Measurements from ENCODE around the gene TMPRSS4.

The TMPRSS4 gene

DNA sequence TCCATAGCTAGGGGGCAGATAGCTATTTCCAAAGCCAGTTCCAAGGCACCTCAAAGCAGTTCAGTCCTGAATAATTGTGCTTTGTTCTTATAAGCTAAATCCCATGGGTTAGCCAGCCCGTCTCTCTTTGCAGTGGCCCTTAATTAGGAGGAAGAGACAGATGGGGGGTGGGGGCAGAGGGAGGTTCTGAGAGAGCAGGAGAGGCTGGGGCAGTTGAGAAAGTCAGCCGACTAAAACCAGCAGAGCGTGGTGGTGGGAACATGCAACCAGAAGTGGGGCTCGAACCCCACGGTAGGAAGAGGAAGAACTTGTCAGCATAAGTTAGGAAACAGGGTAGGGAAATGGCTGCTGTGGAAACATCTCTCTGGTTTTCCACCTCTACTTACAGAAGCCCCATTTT lies 86.6 kb downstream of the TMPRSS4 start:
- H3K79me1 ChIP-seq (ENCODE audit: low read depth, low read length): no peaks in the 10 kb centered on the region
- no peak for DNase-seq (ENCODE audit: low spot score)
- no peak overlapping the region for H4K8ac ChIP-seq (ENCODE audit: low read depth, low read length)
- no peak overlapping the region for H2BK120ac ChIP-seq (ENCODE audit: low read depth, low read length)
- no peaks in the 10 kb centered on the region for H3K4me1 ChIP-seq (ENCODE audit: control insufficient read depth in 2 of 2, insufficient read depth in 1 of 2, low read depth in 1 of 2, low read length in 2 of 2)
- no peak overlapping the region for H3K18ac ChIP-seq (ENCODE audit: low read length)
- H3K9ac ChIP-seq (ENCODE audit: low read depth, low read length, poor library complexity): no peak overlapping the region
- H3K27ac ChIP-seq (replicated peaks; ENCODE audit: low read length): no peak overlapping the region
- no peak overlapping the region for H3K4ac ChIP-seq (ENCODE audit: low read length)
- H3K27me3 ChIP-seq (ENCODE audit: control insufficient read depth in 3 of 3, insufficient read depth in 3 of 3, low read depth in 1 of 3, low read length in 3 of 3): peaks cover 0 to 89% (median 4%) of the 10 kb centered on the region in 3 experiments
- H3K36me3 ChIP-seq (replicated peaks in 1 of 2; ENCODE audit: control insufficient read depth in 2 of 2, insufficient read depth in 2 of 2, low read length in 2 of 2): no peaks in the 10 kb centered on the region
- no peaks in the 10 kb centered on the region for H3K9me3 ChIP-seq (replicated peaks in 1 of 2; ENCODE audit: control insufficient read depth in 2 of 2, insufficient read depth in 1 of 2, low read depth in 1 of 2, low read length in 2 of 2)
- H2AFZ ChIP-seq (ENCODE audit: low read length): no peak overlapping the region
- no peak overlapping the region for H2BK12ac ChIP-seq (ENCODE audit: low read length)
- no peak overlapping the region for H2BK5ac ChIP-seq (ENCODE audit: low read length)
- no peak overlapping the region for H2BK15ac ChIP-seq (ENCODE audit: low read length)
- H2AK5ac ChIP-seq (ENCODE audit: low read depth, low read length): no peak overlapping the region
- H3K23ac ChIP-seq (ENCODE audit: low read depth, low read length, poor library complexity): no peak overlapping the region
- no peak overlapping the region for H4K91ac ChIP-seq (ENCODE audit: low read depth, low read length, poor library complexity)
- H3K14ac ChIP-seq (ENCODE audit: low read length): no peak overlapping the region
- H3K4me3 ChIP-seq (ENCODE audit: low read length in 2 of 2): no peak overlapping the region
- H3K4me2 ChIP-seq (ENCODE audit: insufficient read depth, low read length, poor library complexity, severe bottlenecking): no peak overlapping the region
- WGBS, 2 donors (ENCODE audit: extremely low coverage in 2 of 2, insufficient read length in 2 of 2, insufficient replicate concordance in 1 of 2): no CpG with 5 or more reads among the region's 5 CpGs

DNA sequence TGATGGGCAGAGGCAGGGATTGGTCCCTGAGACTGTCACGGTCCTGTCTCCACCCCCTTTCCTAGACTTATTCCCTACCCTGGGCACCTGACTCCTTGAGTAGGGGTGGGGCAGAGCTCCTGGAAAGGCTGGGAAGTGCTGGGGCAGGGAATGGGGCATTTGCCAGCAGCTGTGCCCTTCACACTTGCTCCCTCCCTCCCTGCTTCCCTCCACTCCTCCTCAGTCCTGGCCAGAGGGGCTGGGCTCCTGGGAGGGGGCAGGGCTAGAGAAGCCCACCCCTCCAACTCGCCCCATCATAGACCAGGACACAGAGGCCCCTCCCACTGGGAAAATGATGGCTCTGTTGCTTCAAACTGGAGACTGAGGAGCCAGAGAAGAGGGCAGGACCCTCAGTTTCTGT lies 88.0 kb downstream of the TMPRSS4 start:
- Histone ChIP-seq H2AFZ (ENCODE audit: low read length) (no peak overlapping the region), H3K79me1 (ENCODE audit: low read depth, low read length) (no peaks in the 10 kb centered on the region), H3K23ac (ENCODE audit: low read depth, low read length, poor library complexity) (no peak overlapping the region), H3K4me3 (ENCODE audit: low read length in 2 of 2) (peak overlapping the region in 1 of 2 donors; percentile 10), H3K14ac (ENCODE audit: low read length) (no peak overlapping the region), H3K4me1 (ENCODE audit: control insufficient read depth in 2 of 2, insufficient read depth in 1 of 2, low read depth in 1 of 2, low read length in 2 of 2) (no peaks in the 10 kb centered on the region), H3K27ac (replicated peaks; ENCODE audit: low read length) (no peak overlapping the region), H2BK15ac (ENCODE audit: low read length) (no peak overlapping the region), H3K36me3 (replicated peaks in 1 of 2; ENCODE audit: control insufficient read depth in 2 of 2, insufficient read depth in 2 of 2, low read length in 2 of 2) (no peaks in the 10 kb centered on the region), H3K4me2 (ENCODE audit: insufficient read depth, low read length, poor library complexity, severe bottlenecking) (no peak overlapping the region), H3K18ac (ENCODE audit: low read length) (no peak overlapping the region), H3K9me3 (replicated peaks in 1 of 2; ENCODE audit: control insufficient read depth in 2 of 2, insufficient read depth in 1 of 2, low read depth in 1 of 2, low read length in 2 of 2) (no peaks in the 10 kb centered on the region), H2BK120ac (ENCODE audit: low read depth, low read length) (no peak overlapping the region), H2BK12ac (ENCODE audit: low read length) (no peak overlapping the region), H2BK5ac (ENCODE audit: low read length) (no peak overlapping the region), H2AK5ac (ENCODE audit: low read depth, low read length) (peak overlapping the region; percentile 93), H3K9ac (ENCODE audit: low read depth, low read length, poor library complexity) (no peak overlapping the region), H3K4ac (ENCODE audit: low read length) (no peak overlapping the region), H3K27me3 (ENCODE audit: control insufficient read depth in 3 of 3, insufficient read depth in 3 of 3, low read depth in 1 of 3, low read length in 3 of 3) (peaks cover 0 to 89% (median 8%) of the 10 kb centered on the region in 3 experiments), H4K91ac (ENCODE audit: low read depth, low read length, poor library complexity) (no peak overlapping the region), H4K8ac (ENCODE audit: low read depth, low read length) (no peak overlapping the region)
- no CpG with 5 or more reads among the region's 2 CpGs for WGBS, 2 donors (ENCODE audit: extremely low coverage in 2 of 2, insufficient read length in 2 of 2, insufficient replicate concordance in 1 of 2)
- no peak for DNase-seq (ENCODE audit: low spot score)

DNA sequence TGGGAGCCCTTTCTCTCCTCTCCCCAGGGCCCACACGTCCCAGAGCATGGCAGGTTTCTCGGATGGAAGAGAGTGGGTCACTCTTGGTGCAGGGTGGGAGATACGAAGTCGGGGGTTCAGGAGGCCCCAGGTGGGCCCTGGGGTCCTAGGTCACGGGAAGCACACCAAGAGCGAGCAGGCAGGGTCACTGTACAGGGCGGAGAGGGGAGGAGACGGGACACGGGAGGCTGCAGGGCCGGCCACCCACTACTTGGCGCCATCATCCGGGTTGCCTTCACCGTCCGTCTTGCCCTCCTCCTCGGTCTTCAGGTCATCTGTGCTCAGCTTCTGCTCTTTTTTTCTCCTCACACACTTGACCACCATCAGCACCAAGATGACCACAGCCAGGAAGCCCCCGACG lies 89.8 kb downstream of the TMPRSS4 start:
- Histone ChIP-seq H4K8ac (ENCODE audit: low read depth, low read length) (no peak overlapping the region), H3K9me3 (replicated peaks in 1 of 2; ENCODE audit: control insufficient read depth in 2 of 2, insufficient read depth in 1 of 2, low read depth in 1 of 2, low read length in 2 of 2) (no peaks in the 10 kb centered on the region), H3K18ac (ENCODE audit: low read length) (peak overlapping the region; percentile 33), H3K4me1 (ENCODE audit: control insufficient read depth in 2 of 2, insufficient read depth in 1 of 2, low read depth in 1 of 2, low read length in 2 of 2) (peaks cover 0 to 3% of the 10 kb centered on the region in 2 donors), H2AFZ (ENCODE audit: low read length) (no peak overlapping the region), H2AK5ac (ENCODE audit: low read depth, low read length) (peak overlapping the region; percentile 94), H3K9ac (ENCODE audit: low read depth, low read length, poor library complexity) (no peak overlapping the region), H2BK120ac (ENCODE audit: low read depth, low read length) (no peak overlapping the region), H3K14ac (ENCODE audit: low read length) (peak overlapping the region; percentile 41), H3K4me3 (ENCODE audit: low read length in 2 of 2) (no peak overlapping the region), H3K36me3 (replicated peaks in 1 of 2; ENCODE audit: control insufficient read depth in 2 of 2, insufficient read depth in 2 of 2, low read length in 2 of 2) (no peaks in the 10 kb centered on the region), H4K91ac (ENCODE audit: low read depth, low read length, poor library complexity) (no peak overlapping the region), H3K27me3 (ENCODE audit: control insufficient read depth in 3 of 3, insufficient read depth in 3 of 3, low read depth in 1 of 3, low read length in 3 of 3) (peaks cover 0 to 90% (median 25%) of the 10 kb centered on the region in 3 experiments), H3K23ac (ENCODE audit: low read depth, low read length, poor library complexity) (no peak overlapping the region), H3K4ac (ENCODE audit: low read length) (no peak overlapping the region), H2BK15ac (ENCODE audit: low read length) (peak overlapping the region; percentile 86), H3K27ac (replicated peaks; ENCODE audit: low read length) (no peak overlapping the region), H2BK12ac (ENCODE audit: low read length) (no peak overlapping the region), H2BK5ac (ENCODE audit: low read length) (peak overlapping the region; percentile 41), H3K79me1 (ENCODE audit: low read depth, low read length) (no peaks in the 10 kb centered on the region), H3K4me2 (ENCODE audit: insufficient read depth, low read length, poor library complexity, severe bottlenecking) (no peak overlapping the region)
- no peak for DNase-seq (ENCODE audit: low spot score)
- WGBS, 2 donors (ENCODE audit: extremely low coverage in 2 of 2, insufficient read length in 2 of 2, insufficient replicate concordance in 1 of 2): no CpG with 5 or more reads among the region's 17 CpGs

DNA sequence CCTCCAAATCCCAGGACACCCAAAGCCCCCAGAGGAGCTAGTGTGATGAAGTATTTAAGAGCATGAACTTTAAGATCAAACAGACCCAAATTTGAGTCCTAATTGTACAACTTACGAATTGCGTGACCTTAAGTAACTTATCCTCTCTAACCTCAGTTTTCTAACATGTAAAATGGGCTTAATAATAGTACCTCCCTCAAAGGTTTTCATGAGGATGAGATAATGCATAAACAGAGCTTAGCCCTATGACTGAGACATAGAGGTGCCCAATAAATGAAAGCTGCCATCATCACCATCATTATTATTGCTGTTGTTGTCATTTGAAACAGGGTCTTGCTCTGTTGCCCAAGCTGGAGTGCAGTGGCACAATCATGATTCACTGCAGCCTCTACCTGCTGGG lies 90.4 kb downstream of the TMPRSS4 start:
- H2AFZ ChIP-seq (ENCODE audit: low read length): no peak overlapping the region
- no CpG with 5 or more reads among the region's 2 CpGs for WGBS, 2 donors (ENCODE audit: extremely low coverage in 2 of 2, insufficient read length in 2 of 2, insufficient replicate concordance in 1 of 2)
- H3K27ac ChIP-seq (replicated peaks; ENCODE audit: low read length): no peak overlapping the region
- peak overlapping the region; percentile 41 for H2BK5ac ChIP-seq (ENCODE audit: low read length)
- DNase-seq (ENCODE audit: low spot score): no peak
- no peaks in the 10 kb centered on the region for H3K36me3 ChIP-seq (replicated peaks in 1 of 2; ENCODE audit: control insufficient read depth in 2 of 2, insufficient read depth in 2 of 2, low read length in 2 of 2)
- H3K4me3 ChIP-seq (ENCODE audit: low read length in 2 of 2): no peak overlapping the region
- no peak overlapping the region for H2BK12ac ChIP-seq (ENCODE audit: low read length)
- H4K8ac ChIP-seq (ENCODE audit: low read depth, low read length): no peak overlapping the region
- peak overlapping the region; percentile 16 for H3K18ac ChIP-seq (ENCODE audit: low read length)
- no peak overlapping the region for H2BK120ac ChIP-seq (ENCODE audit: low read depth, low read length)
- H3K27me3 ChIP-seq (ENCODE audit: control insufficient read depth in 3 of 3, insufficient read depth in 3 of 3, low read depth in 1 of 3, low read length in 3 of 3): peaks cover 0 to 90% (median 26%) of the 10 kb centered on the region in 3 experiments
- H3K79me1 ChIP-seq (ENCODE audit: low read depth, low read length): no peaks in the 10 kb centered on the region
- H2AK5ac ChIP-seq (ENCODE audit: low read depth, low read length): no peak overlapping the region
- H3K23ac ChIP-seq (ENCODE audit: low read depth, low read length, poor library complexity): no peak overlapping the region
- no peak overlapping the region for H3K14ac ChIP-seq (ENCODE audit: low read length)
- H3K4me1 ChIP-seq (ENCODE audit: control insufficient read depth in 2 of 2, insufficient read depth in 1 of 2, low read depth in 1 of 2, low read length in 2 of 2): peaks cover 0 to 3% of the 10 kb centered on the region in 2 donors
- no peak overlapping the region for H3K4me2 ChIP-seq (ENCODE audit: insufficient read depth, low read length, poor library complexity, severe bottlenecking)
- no peak overlapping the region for H3K4ac ChIP-seq (ENCODE audit: low read length)
- no peak overlapping the region for H4K91ac ChIP-seq (ENCODE audit: low read depth, low read length, poor library complexity)
- H2BK15ac ChIP-seq (ENCODE audit: low read length): no peak overlapping the region
- no peak overlapping the region for H3K9ac ChIP-seq (ENCODE audit: low read depth, low read length, poor library complexity)
- no peaks in the 10 kb centered on the region for H3K9me3 ChIP-seq (replicated peaks in 1 of 2; ENCODE audit: control insufficient read depth in 2 of 2, insufficient read depth in 1 of 2, low read depth in 1 of 2, low read length in 2 of 2)
